Upper lobe of left lung (tissue), 6 donors: Measurements from ENCODE around the gene ATP10A. TPM values are rescaled to one million over a fixed set of nuclear protein-coding genes. Genes with fewer than 3 reads are reported as not detected.

ENCODE experiments used
- ATAC-seq, 2 donors: fragments of 200-7000 bp; cut with Tn5 transposase; one replicate each; pipeline ENCODE4 v1.9.1; 2022; ENCODE audit warnings: mild to moderate bottlenecking in 2 of 2, moderate library complexity in 2 of 2; ENCODE audit not compliant: low FRiP score in 2 of 2
- DNase-seq, 2 donors: peaks; one replicate each; pipeline ENCODE4 v3.0.0-alpha.2; 2019 to 2020
- H3K27ac ChIP-seq, 4 donors: fragments of 200-600 bp; sonication (generic); one replicate each; pipeline ENCODE4 v1.5.1; 2016 to 2019
- H3K27me3 ChIP-seq, 4 donors: fragments of 200-600 bp; sonication (generic); one replicate each; pipeline ENCODE4 v1.5.1; 2017 to 2019
- H3K36me3 ChIP-seq, 4 donors: fragments of 200-600 bp; sonication (generic); one replicate each; pipeline ENCODE4 v1.5.1; 2016 to 2019
- H3K4me1 ChIP-seq, 4 donors: fragments of 200-600 bp; sonication (generic); one replicate each; pipeline ENCODE4 v1.5.1; 2018 to 2019
- H3K4me3 ChIP-seq, 4 donors: fragments of 200-600 bp; sonication (generic); one replicate each; pipeline ENCODE4 v1.5.1; 2017 to 2019; ENCODE audit warnings: mild to moderate bottlenecking in 2 of 4, moderate library complexity in 1 of 4
- H3K9me3 ChIP-seq, 4 donors: fragments of 200-600 bp; sonication (generic); one replicate each; pipeline ENCODE4 v1.5.1; 2018 to 2019
- EP300 ChIP-seq, 4 donors: sonication (generic); formaldehyde crosslinking; IDR thresholded peaks; one replicate each; pipeline ENCODE4 v1.5.1; 2017; ENCODE audit warnings: antibody characterized with exemption in 4 of 4, control low read depth in 2 of 4
- POLR2A ChIP-seq, 4 donors: fragments of 450-650 bp; IDR thresholded peaks; one replicate each; pipeline ENCODE4 v1.5.1; 2016 to 2017; ENCODE audit warnings: antibody characterized with exemption in 4 of 4, mild to moderate bottlenecking in 2 of 4
- POLR2AphosphoS5 ChIP-seq, 2 donors: sonication (generic); formaldehyde crosslinking; IDR thresholded peaks; one replicate each; pipeline ENCODE4 v1.5.1; 2017; ENCODE audit warnings: antibody characterized with exemption in 2 of 2
- WGBS, 2 donors: methylation state at CpG; one replicate each; pipeline ENCODE4 v1.1.5; 2017 to 2018; 5-methylcytosine and 5-hydroxymethylcytosine counted together
- total RNA-seq, 6 donors: library from RNA; depleted of rRNA in 4 of 6; stranded (reverse); fragments of >200 nt in 4 of 6; gene quantifications; one replicate each; pipeline versions ENCODE4 v1.1.0 to v1.2.1, GENCODE V29; 2016 to 2021
- TF ChIP-seq, protein P1 (sequence below), 6 experiments: fragments of 450-650 bp in 4 of 6; fragments of 200-600 bp in 2 of 6; sonication (generic) in 2 of 6; IDR thresholded peaks; one replicate each; pipeline ENCODE4 v1.5.1; 2016 to 2019; ENCODE audit warnings: antibody characterized with exemption in 6 of 6
- donor health status: DM: no; HTN: no; CAD: no; lungs with moderate emphysema.
- donor health status: DM: no; HTN: yes; CAD: no; lungs with severe emphysema.

Gene ATP10A
- total RNA-seq, 6 donors from 2014 or later: 17.8 to 62.4 (median 32.3) TPM

DNA sequence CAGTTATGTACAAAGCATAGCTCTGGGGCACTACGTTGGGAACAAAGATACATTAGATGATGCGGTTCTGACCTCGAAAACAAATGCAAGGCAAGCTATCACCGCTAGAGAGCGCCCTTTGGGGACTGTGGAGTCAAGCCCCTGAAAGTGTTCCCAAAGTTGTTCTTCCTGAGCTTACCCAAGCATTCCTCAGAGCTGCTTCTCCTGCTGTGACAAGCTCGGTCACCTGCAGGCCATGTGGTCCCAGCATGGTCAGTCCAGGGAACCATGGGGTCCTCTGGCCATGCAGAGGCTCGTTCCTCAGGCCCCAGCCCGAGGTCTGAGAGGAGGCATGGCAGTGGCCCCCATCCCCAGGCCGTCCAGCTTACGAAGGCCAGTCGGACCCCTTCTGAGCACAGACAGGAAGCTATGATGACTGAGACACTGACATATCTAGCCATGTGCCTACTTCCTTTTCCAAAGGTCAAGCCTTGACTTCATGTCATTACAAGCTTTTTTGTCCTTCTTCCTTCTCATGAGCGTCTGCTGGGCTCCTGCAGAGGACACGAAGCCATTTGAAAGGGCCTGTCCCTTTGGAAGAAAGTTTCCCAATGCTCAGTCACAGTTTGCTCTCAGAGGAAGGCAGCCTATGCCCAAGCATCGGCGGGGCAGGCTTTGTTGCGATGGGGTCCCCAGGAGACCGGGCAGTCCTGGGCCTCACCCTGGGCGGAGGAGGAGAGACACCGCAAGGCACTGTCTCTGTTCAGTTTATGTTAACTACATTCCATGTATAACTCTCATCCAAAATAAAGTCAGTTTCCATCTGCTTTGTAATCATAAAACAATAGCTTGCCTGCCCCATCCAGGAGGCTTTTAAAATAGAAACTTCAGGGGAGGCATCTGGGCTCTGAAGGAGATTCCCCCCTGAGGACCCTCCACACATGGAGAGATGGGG is 79.3 kb downstream of the ATP10A start:
- 72 to 73% methylated on average over 14 to 19 of the region's 19 CpGs for WGBS, 2 donors
- Histone ChIP-seq H3K9me3 (no peaks in the 10 kb centered on the region), H3K27ac (no peak overlapping the region), H3K4me3 (no peak overlapping the region), H3K36me3 (peaks cover 0 to 11% (median 3%) of the 10 kb centered on the region in 4 donors), H3K4me1 (peaks cover 17 to 42% (median 32%) of the 10 kb centered on the region in 4 donors), H3K27me3 (no peaks in the 10 kb centered on the region)
- TF ChIP-seq POLR2AphosphoS5 (IDR thresholded peaks at IDR 0.05): no peak
- TF ChIP-seq, protein P1, sequence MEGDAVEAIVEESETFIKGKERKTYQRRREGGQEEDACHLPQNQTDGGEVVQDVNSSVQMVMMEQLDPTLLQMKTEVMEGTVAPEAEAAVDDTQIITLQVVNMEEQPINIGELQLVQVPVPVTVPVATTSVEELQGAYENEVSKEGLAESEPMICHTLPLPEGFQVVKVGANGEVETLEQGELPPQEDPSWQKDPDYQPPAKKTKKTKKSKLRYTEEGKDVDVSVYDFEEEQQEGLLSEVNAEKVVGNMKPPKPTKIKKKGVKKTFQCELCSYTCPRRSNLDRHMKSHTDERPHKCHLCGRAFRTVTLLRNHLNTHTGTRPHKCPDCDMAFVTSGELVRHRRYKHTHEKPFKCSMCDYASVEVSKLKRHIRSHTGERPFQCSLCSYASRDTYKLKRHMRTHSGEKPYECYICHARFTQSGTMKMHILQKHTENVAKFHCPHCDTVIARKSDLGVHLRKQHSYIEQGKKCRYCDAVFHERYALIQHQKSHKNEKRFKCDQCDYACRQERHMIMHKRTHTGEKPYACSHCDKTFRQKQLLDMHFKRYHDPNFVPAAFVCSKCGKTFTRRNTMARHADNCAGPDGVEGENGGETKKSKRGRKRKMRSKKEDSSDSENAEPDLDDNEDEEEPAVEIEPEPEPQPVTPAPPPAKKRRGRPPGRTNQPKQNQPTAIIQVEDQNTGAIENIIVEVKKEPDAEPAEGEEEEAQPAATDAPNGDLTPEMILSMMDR (IDR thresholded peaks at IDR 0.05): peak in 2 of 6 experiments; percentile 17 to 44
- no peak for TF ChIP-seq POLR2A (IDR thresholded peaks at IDR 0.05)
- TF ChIP-seq EP300 (IDR thresholded peaks at IDR 0.05): no peak
- ATAC-seq (peak in 1 of 2 donors; percentile 31), DNase-seq (no peak)

DNA sequence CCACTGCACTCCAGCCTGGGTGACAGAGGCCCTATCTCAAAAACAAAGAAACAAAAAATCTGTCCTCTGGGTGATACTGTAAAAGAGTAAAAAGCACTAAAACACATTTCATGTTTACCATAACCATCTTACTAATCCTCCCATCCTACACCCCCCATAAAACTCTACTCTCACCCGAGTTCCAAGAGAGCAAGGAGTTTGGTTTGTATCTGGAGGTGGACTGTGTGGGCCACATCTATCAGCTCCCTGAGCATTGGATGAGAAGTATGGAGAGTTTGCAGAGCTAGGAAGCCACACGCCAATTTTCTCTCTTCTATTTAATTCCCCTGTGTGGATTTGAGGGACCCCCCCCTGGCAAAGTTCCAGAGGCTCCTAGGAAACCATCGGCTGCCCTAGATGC is 80.0 kb downstream of the ATP10A start:
- H3K36me3 ChIP-seq: peaks cover 0 to 11% (median 3%) of the 10 kb centered on the region in 4 donors
- TF ChIP-seq, protein P1 (IDR thresholded peaks at IDR 0.05): no peak
- no peak for TF ChIP-seq POLR2A (IDR thresholded peaks at IDR 0.05)
- no peak for TF ChIP-seq EP300 (IDR thresholded peaks at IDR 0.05)
- no peak for TF ChIP-seq POLR2AphosphoS5 (IDR thresholded peaks at IDR 0.05)
- no peaks in the 10 kb centered on the region for H3K9me3 ChIP-seq
- WGBS, 2 donors: 86 to 93% methylated on average over 3 of the region's 3 CpGs
- ATAC-seq (no peak), DNase-seq (no peak)
- H3K4me1 ChIP-seq: peaks cover 15 to 38% (median 27%) of the 10 kb centered on the region in 4 donors
- no peak overlapping the region for H3K27ac ChIP-seq
- no peaks in the 10 kb centered on the region for H3K27me3 ChIP-seq
- H3K4me3 ChIP-seq: no peak overlapping the region

DNA sequence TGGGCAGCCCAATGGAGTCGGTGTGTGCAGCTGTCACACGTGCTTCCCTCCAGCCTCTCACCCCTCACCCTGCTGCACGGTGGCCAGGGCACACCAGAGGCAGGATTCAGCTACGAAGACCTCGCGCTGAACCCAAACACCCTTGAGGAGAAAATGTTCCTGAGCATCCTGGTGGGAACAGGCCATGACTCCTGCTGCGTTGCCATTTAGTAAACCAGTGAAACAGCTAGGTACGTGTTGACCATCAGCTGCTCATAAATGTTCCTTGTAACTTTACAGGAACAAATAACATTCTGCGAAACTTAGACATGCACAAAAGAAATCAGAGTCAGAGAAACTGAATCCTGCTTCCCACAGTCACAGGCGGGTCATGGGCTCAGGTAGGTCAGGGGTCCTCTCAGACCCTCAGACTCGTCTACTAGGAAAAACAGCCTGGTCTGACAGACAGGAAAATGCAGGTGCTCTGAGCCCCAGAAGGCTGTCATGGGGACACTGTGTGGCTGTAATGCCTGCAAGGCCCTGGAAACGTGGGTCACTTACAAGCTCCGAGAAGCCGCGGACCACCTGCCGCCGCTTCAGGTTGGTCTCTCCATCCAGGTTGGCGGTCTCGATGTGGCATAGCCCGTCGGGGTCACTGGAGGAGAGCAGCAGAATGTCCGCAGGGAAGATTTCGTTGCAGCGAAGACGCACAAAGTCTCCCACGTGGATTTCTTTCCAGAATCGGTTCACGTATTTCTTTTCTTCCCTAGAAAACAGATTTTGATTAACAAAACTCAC is 82.5 kb downstream of the ATP10A start:
- H3K9me3 ChIP-seq: no peaks in the 10 kb centered on the region
- no peak overlapping the region for H3K4me3 ChIP-seq
- DNase-seq: peak in 1 of 2 donors; percentile 18
- no peaks in the 10 kb centered on the region for H3K27me3 ChIP-seq
- H3K36me3 ChIP-seq: peaks cover 0 to 11% (median 3%) of the 10 kb centered on the region in 4 donors
- WGBS, 2 donors: 90 to 94% methylated on average over 28 of the region's 28 CpGs
- no peak overlapping the region for H3K27ac ChIP-seq
- no peak for ATAC-seq
- peaks cover 3 to 18% (median 13%) of the 10 kb centered on the region in 4 donors for H3K4me1 ChIP-seq
- TF ChIP-seq POLR2A (IDR thresholded peaks at IDR 0.05) (no peak), EP300 (IDR thresholded peaks at IDR 0.05) (no peak), POLR2AphosphoS5 (IDR thresholded peaks at IDR 0.05) (no peak)
- TF ChIP-seq, protein P1 (IDR thresholded peaks at IDR 0.05): no peak

GRCh38 chr15:25778161-25778560 is 85.0 kb downstream of the ATP10A start:
- Histone ChIP-seq H3K27me3 (no peaks in the 10 kb centered on the region), H3K27ac (no peak overlapping the region), H3K9me3 (no peaks in the 10 kb centered on the region), H3K36me3 (peaks cover 0 to 11% (median 3%) of the 10 kb centered on the region in 4 donors), H3K4me3 (no peak overlapping the region), H3K4me1 (peaks cover 0 to 8% (median 4%) of the 10 kb centered on the region in 4 donors)
- 64 to 67% methylated on average over 1 of the region's 1 CpG for WGBS, 2 donors
- DNase-seq (no peak), ATAC-seq (no peak)
- no peak for TF ChIP-seq POLR2AphosphoS5 (IDR thresholded peaks at IDR 0.05)

DNA sequence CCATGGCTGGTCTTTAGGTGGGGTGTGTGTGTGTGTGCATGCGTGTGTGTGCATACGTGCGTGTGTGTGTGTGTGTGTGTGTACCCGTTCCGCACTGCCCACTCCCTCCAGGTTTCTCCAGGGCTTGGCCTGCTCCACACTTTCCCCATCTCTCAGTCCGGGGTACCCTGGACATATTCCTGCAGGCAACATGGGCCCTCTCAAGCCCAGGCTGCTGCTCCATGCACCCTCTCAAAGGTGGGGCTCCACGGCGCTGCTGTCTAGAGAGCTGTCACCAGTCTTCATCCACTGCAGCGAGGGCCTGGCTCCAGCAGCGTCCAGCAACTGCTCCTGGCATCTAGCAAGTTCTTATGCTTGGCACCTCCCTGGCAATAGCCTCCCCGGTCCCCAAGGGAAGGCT is 86.1 kb downstream of the ATP10A start:
- Histone ChIP-seq H3K4me3 (no peak overlapping the region), H3K27me3 (no peaks in the 10 kb centered on the region), H3K27ac (no peak overlapping the region), H3K9me3 (no peaks in the 10 kb centered on the region), H3K36me3 (peaks cover 0 to 11% (median 3%) of the 10 kb centered on the region in 4 donors), H3K4me1 (peaks cover 0 to 8% (median 4%) of the 10 kb centered on the region in 4 donors)
- no peak for ATAC-seq
- DNase-seq: no peak
- TF ChIP-seq POLR2A (IDR thresholded peaks at IDR 0.05): no peak
- TF ChIP-seq EP300 (IDR thresholded peaks at IDR 0.05): no peak
- no peak for TF ChIP-seq POLR2AphosphoS5 (IDR thresholded peaks at IDR 0.05)
- TF ChIP-seq, protein P1 (IDR thresholded peaks at IDR 0.05): no peak
- WGBS, 2 donors: 85 to 86% methylated on average over 10 of the region's 11 CpGs
